ENCODE measurements around the gene PCNX3. TPM values are rescaled to one million over a fixed set of nuclear protein-coding genes. Genes with fewer than 3 reads are reported as not detected.

Gene PCNX3
- total and polyA plus RNA-seq, 10 of the 15 experiments (the other 5 are each of a cell fraction or from before 2014, with no cell fraction given) = 0.03 to 46.6 (median 8.4) TPM

- TF ChIP-seq STAT1 (conservative IDR thresholded peaks at IDR 0.05) (no peak), ASH2L (IDR thresholded peaks at IDR 0.05; ENCODE audit: borderline replicate concordance, low read depth) (no peak), DPF2 (IDR thresholded peaks at IDR 0.05) (peak; percentile 84; the same call in 1 of the 2 replicates), CHD2 (IDR thresholded peaks at IDR 0.05; ENCODE audit: borderline replicate concordance, low read depth, low read length) (peak; percentile 35; the same call in 1 of the 2 replicates), POU2F2 (IDR thresholded peaks at IDR 0.05; ENCODE audit: borderline replicate concordance, low read depth, low read length) (peak; percentile 65), PRDM15 (CRISPR knock-in tag; IDR thresholded peaks at IDR 0.05) (no peak), HDAC2 (IDR thresholded peaks at IDR 0.05) (0 out of 2 replicates have a peak, but pooled peaks have one; percentile 71), LARP7 (IDR thresholded peaks at IDR 0.05) (no peak; the same call in none of the 2 replicates), SKIL (IDR thresholded peaks at IDR 0.05; ENCODE audit: low read depth, poor library complexity, severe bottlenecking) (no peak), HDGF (IDR thresholded peaks at IDR 0.05) (no peak; the same call in 1 of the 2 replicates), ZNF217 (IDR thresholded peaks at IDR 0.05) (peak; percentile 71), EZH2 (IDR thresholded peaks at IDR 0.05; ENCODE audit: borderline replicate concordance, control insufficient read depth, low read depth, low read length) (no peak), GABPA (IDR thresholded peaks at IDR 0.05; ENCODE audit: low read depth) (no peak), RCOR1 (conservative IDR thresholded peaks at IDR 0.05; ENCODE audit: low read depth, low read length) (0 out of 2 replicates have a peak, but pooled peaks have one; percentile 86), PML (IDR thresholded peaks at IDR 0.05; ENCODE audit: low read length) (no peak), IKZF2 (IDR thresholded peaks at IDR 0.05) (peak; percentile 95 to 96), POLR2AphosphoS5 (IDR thresholded peaks at IDR 0.05; ENCODE audit: low read length) (0 out of 2 replicates have a peak, but pooled peaks have one; percentile 27), IRF4 (IDR thresholded peaks at IDR 0.05; ENCODE audit: low read depth, low read length) (peak; percentile 86)
These were observed 39.9 kb upstream of the PCNX3 start, which contains the start of gene EHBP1L1 (continued) for GRCh38 chr11:65575568-65576231.
